Measurements from ENCODE around the gene GRM7.

GRCh38 chr3:7401418-7401817 is 540.5 kb downstream of the GRM7 start:
- TF ChIP-seq CTCF (IDR thresholded peaks at IDR 0.05; ENCODE audit: low read depth, low read length) (no peak), EZH2phosphoT487 (IDR thresholded peaks at IDR 0.05; ENCODE audit: low read depth) (no peak)
